HepG2 (cell line): ENCODE data around the gene ZNF442. TPM values are rescaled to one million over a fixed set of nuclear protein-coding genes. Genes with fewer than 3 reads are reported as not detected.

Experiments used
- ATF1 ChIP-seq: IDR thresholded peaks from 2 replicates; pipeline ENCODE4 v1.6.1; 2016; ENCODE audit warnings: mild to moderate bottlenecking, control low read depth
- DR1 ChIP-seq: sonication (generic); formaldehyde crosslinking; IDR thresholded peaks from 2 replicates; pipeline ENCODE4 v1.8.0; 2021; ENCODE audit warnings: mild to moderate bottlenecking, missing genetic modification reagents, inconsistent platforms
- HNRNPLL ChIP-seq: fragments of 200-400 bp; formaldehyde crosslinking; IDR thresholded peaks from 2 replicates; pipeline ENCODE4 v1.6.1; 2017; ENCODE audit warnings: mild to moderate bottlenecking, low read depth, low read length; ENCODE audit not compliant: poor library complexity, severe bottlenecking
- MAFK ChIP-seq, 2 experiments: IDR thresholded peaks in 1 of 2; conservative IDR thresholded peaks in 1 of 2; 2 replicates each; pipeline ENCODE4 v1.6.1; 2011; ENCODE audit warnings: improper control_type of control experiment in 2 of 2, low read length in 2 of 2
- MED1 ChIP-seq: sonication (generic); formaldehyde crosslinking; IDR thresholded peaks from 2 replicates; pipeline ENCODE4 v1.4.0; 2020; ENCODE audit warnings: missing genetic modification reagents
- PHB2 ChIP-seq: fragments of 450-650 bp; IDR thresholded peaks from 2 replicates; pipeline ENCODE4 v1.6.1; 2018; ENCODE audit not compliant: partially characterized antibody
- RBAK ChIP-seq: sonication (generic); formaldehyde crosslinking; IDR thresholded peaks from 2 replicates; pipeline ENCODE4 v1.5.1; 2020; ENCODE audit warnings: mild to moderate bottlenecking, missing genetic modification reagents
- RXRA ChIP-seq: sonication (generic); formaldehyde crosslinking; IDR thresholded peaks from 2 replicates; pipeline ENCODE4 v1.5.1; 2020; ENCODE audit warnings: missing genetic modification reagents
- SNRNP70 ChIP-seq: fragments of 200-400 bp; formaldehyde crosslinking; IDR thresholded peaks from 2 replicates; pipeline ENCODE4 v1.6.1; 2017; ENCODE audit warnings: mild to moderate bottlenecking, low read depth, low read length, moderate library complexity
- ZNF234 ChIP-seq: sonication (generic); formaldehyde crosslinking; conservative IDR thresholded peaks from 2 replicates; pipeline ENCODE4 v1.5.1; 2020; ENCODE audit warnings: mild to moderate bottlenecking, missing genetic modification reagents
- ZNF343 ChIP-seq: sonication (generic); formaldehyde crosslinking; IDR thresholded peaks from 2 replicates; pipeline ENCODE4 v1.4.0; 2020; ENCODE audit warnings: mild to moderate bottlenecking, missing genetic modification reagents
- ZNF607 ChIP-seq: sonication (generic); formaldehyde crosslinking; IDR thresholded peaks from 2 replicates; pipeline ENCODE4 v1.5.1; 2020; ENCODE audit warnings: missing genetic modification reagents, mild to moderate bottlenecking, borderline replicate concordance
- ZNF713 ChIP-seq: sonication (generic); formaldehyde crosslinking; IDR thresholded peaks from 2 replicates; pipeline ENCODE4 v1.4.0; 2020; ENCODE audit warnings: mild to moderate bottlenecking, missing genetic modification reagents
- polyA plus RNA-seq, 8 experiments: library from polyadenylated mRNA; depleted of rRNA in 3 of 8; stranded (reverse) in 7 of 8; unstranded in 1 of 8; fragments of >200 nt; fragmentation: Illumina TruSeq in 4 of 8; extraction: Trizol in 4 of 8; gene quantifications; 2 replicates each; pipeline versions ENCODE4 v1.2.1 to v1.2.3, GENCODE V29; 2011 to 2016; ENCODE audit warnings: low read depth in 4 of 8, missing spikeins in 1 of 8, mixed read lengths in 1 of 8; ENCODE audit not compliant: insufficient read depth in 1 of 8
- total RNA-seq, 5 experiments: library from RNA; depleted of rRNA; stranded (reverse); fragments of >200 nt; fragmentation: Illumina TruSeq; extraction: Trizol; gene quantifications; 2 replicates each; pipeline ENCODE4 v1.2.3, GENCODE V29; 2016; ENCODE audit warnings: low read depth in 1 of 5
- TF ChIP-seq, protein P1 (sequence below): sonication (generic); formaldehyde crosslinking; IDR thresholded peaks from 2 replicates; pipeline ENCODE4 v1.4.0; 2020; ENCODE audit warnings: missing genetic modification reagents, borderline replicate concordance
- TF ChIP-seq, protein P2 (sequence below): fragments of 450-650 bp; IDR thresholded peaks from 2 replicates; pipeline ENCODE4 v1.6.1; 2016
- TF ChIP-seq, protein P3 (sequence below): sonication (generic); formaldehyde crosslinking; IDR thresholded peaks from 2 replicates; pipeline ENCODE4 v1.5.1; 2020; ENCODE audit warnings: mild to moderate bottlenecking, missing genetic modification reagents, moderate library complexity
- TF ChIP-seq, protein P4 (sequence below): sonication (generic); formaldehyde crosslinking; IDR thresholded peaks from 2 replicates; pipeline ENCODE4 v1.9.0; 2022; ENCODE audit warnings: missing genetic modification reagents, mild to moderate bottlenecking, borderline replicate concordance

Gene ZNF442
- total and polyA plus RNA-seq, 2 of the 13 experiments (the other 11 are each of a cell fraction or from before 2014, with no cell fraction given): 1.0 to 6.0 TPM

GRCh38 chr19:12400633-12401502 is 35.4 kb upstream of the ZNF442 start, which contains the start of gene ZNF799 (continued):
- TF ChIP-seq, protein P1, sequence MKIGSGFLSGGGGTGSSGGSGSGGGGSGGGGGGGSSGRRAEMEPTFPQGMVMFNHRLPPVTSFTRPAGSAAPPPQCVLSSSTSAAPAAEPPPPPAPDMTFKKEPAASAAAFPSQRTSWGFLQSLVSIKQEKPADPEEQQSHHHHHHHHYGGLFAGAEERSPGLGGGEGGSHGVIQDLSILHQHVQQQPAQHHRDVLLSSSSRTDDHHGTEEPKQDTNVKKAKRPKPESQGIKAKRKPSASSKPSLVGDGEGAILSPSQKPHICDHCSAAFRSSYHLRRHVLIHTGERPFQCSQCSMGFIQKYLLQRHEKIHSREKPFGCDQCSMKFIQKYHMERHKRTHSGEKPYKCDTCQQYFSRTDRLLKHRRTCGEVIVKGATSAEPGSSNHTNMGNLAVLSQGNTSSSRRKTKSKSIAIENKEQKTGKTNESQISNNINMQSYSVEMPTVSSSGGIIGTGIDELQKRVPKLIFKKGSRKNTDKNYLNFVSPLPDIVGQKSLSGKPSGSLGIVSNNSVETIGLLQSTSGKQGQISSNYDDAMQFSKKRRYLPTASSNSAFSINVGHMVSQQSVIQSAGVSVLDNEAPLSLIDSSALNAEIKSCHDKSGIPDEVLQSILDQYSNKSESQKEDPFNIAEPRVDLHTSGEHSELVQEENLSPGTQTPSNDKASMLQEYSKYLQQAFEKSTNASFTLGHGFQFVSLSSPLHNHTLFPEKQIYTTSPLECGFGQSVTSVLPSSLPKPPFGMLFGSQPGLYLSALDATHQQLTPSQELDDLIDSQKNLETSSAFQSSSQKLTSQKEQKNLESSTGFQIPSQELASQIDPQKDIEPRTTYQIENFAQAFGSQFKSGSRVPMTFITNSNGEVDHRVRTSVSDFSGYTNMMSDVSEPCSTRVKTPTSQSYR (CRISPR knock-in tag): peak; percentile 62; the same call in 1 of the 2 replicates
- TF ChIP-seq MAFK (conservative IDR thresholded peaks at IDR 0.05 in 1 of 2, IDR thresholded peaks at IDR 0.05 in 1 of 2; ENCODE audit: low read length in 2 of 2) (peak in 1 of 2 experiments; percentile 26; a peak in 1 of 4 replicates), ZNF343 (CRISPR knock-in tag) (peak; percentile 79; the same call in 1 of the 2 replicates), PHB2 (no peak), DR1 (CRISPR knock-in tag) (peak; percentile 74; the same call in 1 of the 2 replicates), ZNF234 (0 out of 2 replicates have a peak, but pooled peaks have one; percentile 34), MED1 (peak; percentile 69), ZNF713 (CRISPR knock-in tag) (0 out of 2 replicates have a peak, but pooled peaks have one; percentile 46), SNRNP70 (no peak), HNRNPLL (peak; percentile 67), RXRA (CRISPR knock-in tag) (peak; percentile 3; the same call in 1 of the 2 replicates), ATF1 (peak; percentile 36), RBAK (CRISPR knock-in tag) (no peak), ZNF607 (peak; percentile 84; the same call in 1 of the 2 replicates)
- TF ChIP-seq, protein P2, sequence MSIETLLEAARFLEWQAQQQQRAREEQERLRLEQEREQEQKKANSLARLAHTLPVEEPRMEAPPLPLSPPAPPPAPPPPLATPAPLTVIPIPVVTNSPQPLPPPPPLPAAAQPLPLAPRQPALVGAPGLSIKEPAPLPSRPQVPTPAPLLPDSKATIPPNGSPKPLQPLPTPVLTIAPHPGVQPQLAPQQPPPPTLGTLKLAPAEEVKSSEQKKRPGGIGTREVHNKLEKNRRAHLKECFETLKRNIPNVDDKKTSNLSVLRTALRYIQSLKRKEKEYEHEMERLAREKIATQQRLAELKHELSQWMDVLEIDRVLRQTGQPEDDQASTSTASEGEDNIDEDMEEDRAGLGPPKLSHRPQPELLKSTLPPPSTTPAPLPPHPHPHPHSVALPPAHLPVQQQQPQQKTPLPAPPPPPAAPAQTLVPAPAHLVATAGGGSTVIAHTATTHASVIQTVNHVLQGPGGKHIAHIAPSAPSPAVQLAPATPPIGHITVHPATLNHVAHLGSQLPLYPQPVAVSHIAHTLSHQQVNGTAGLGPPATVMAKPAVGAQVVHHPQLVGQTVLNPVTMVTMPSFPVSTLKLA: peak; percentile 68; the same call in 1 of the 2 replicates
- TF ChIP-seq, protein P3, sequence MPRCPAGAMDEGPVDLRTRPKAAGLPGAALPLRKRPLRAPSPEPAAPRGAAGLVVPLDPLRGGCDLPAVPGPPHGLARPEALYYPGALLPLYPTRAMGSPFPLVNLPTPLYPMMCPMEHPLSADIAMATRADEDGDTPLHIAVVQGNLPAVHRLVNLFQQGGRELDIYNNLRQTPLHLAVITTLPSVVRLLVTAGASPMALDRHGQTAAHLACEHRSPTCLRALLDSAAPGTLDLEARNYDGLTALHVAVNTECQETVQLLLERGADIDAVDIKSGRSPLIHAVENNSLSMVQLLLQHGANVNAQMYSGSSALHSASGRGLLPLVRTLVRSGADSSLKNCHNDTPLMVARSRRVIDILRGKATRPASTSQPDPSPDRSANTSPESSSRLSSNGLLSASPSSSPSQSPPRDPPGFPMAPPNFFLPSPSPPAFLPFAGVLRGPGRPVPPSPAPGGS: peak; percentile 52; the same call in 1 of the 2 replicates
- TF ChIP-seq, protein P4, sequence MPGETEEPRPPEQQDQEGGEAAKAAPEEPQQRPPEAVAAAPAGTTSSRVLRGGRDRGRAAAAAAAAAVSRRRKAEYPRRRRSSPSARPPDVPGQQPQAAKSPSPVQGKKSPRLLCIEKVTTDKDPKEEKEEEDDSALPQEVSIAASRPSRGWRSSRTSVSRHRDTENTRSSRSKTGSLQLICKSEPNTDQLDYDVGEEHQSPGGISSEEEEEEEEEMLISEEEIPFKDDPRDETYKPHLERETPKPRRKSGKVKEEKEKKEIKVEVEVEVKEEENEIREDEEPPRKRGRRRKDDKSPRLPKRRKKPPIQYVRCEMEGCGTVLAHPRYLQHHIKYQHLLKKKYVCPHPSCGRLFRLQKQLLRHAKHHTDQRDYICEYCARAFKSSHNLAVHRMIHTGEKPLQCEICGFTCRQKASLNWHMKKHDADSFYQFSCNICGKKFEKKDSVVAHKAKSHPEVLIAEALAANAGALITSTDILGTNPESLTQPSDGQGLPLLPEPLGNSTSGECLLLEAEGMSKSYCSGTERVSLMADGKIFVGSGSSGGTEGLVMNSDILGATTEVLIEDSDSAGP: peak; percentile 80; the same call in 1 of the 2 replicates
